Measurements from ENCODE around the gene GRM8.

DNA sequence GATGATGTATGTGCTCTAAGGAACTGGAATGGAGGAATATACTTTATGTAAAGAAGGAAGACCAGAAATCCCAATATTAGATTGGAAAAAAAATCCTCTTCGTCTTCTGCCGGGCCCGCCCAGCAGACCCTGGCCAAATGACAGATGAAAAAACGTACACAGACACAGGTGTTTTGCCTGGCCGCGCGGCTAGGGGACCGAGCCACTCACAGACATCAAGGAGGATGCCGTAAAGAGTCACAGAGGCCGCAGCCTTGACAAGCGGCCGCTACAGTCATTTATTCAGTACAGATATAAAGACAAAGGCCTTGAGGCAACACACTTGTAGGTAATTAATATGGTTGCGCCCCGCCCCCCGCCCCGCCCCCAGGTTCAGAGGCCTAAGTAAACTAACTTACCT is 594.1 kb downstream of the GRM8 start:
- TF ChIP-seq, protein P1, sequence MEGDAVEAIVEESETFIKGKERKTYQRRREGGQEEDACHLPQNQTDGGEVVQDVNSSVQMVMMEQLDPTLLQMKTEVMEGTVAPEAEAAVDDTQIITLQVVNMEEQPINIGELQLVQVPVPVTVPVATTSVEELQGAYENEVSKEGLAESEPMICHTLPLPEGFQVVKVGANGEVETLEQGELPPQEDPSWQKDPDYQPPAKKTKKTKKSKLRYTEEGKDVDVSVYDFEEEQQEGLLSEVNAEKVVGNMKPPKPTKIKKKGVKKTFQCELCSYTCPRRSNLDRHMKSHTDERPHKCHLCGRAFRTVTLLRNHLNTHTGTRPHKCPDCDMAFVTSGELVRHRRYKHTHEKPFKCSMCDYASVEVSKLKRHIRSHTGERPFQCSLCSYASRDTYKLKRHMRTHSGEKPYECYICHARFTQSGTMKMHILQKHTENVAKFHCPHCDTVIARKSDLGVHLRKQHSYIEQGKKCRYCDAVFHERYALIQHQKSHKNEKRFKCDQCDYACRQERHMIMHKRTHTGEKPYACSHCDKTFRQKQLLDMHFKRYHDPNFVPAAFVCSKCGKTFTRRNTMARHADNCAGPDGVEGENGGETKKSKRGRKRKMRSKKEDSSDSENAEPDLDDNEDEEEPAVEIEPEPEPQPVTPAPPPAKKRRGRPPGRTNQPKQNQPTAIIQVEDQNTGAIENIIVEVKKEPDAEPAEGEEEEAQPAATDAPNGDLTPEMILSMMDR (conservative IDR thresholded peaks at IDR 0.05; ENCODE audit: low read depth, low read length) = no peak
- no peak for TF ChIP-seq EZH2 (IDR thresholded peaks at IDR 0.05; ENCODE audit: borderline replicate concordance, low read depth, low read length, poor library complexity, severe bottlenecking)
